Neutrophil (primary cell): ENCODE data around the gene TP53I3.

ENCODE experiments used
- H3K27ac ChIP-seq: fragments of 200-600 bp; sonication (generic); 2 replicates; pipeline ENCODE4 v1.5.1; 2016; ENCODE audit warnings: mild to moderate bottlenecking, moderate library complexity
- H3K27me3 ChIP-seq: fragments of 200-600 bp; sonication (generic); 2 replicates; pipeline ENCODE4 v1.6.0; 2016; ENCODE audit warnings: mild to moderate bottlenecking
- H3K36me3 ChIP-seq: fragments of 200-600 bp; sonication (generic); 2 replicates; pipeline ENCODE4 v1.5.1; 2017
- H3K4me1 ChIP-seq, 2 experiments: fragments of 200-600 bp in 1 of 2; sonication (generic) in 1 of 2; 1 replicate in 1 of 2; 2 replicates in 1 of 2; pipeline versions ENCODE4 v1.5.1 to v1.6.1; 2013 to 2016; ENCODE audit warnings: low read depth in 1 of 2, low read length in 1 of 2, mild to moderate bottlenecking in 1 of 2, moderate library complexity in 1 of 2; ENCODE audit not compliant: control insufficient read depth in 1 of 2, insufficient read depth in 1 of 2
- H3K4me3 ChIP-seq, 2 experiments: fragments of 200-600 bp in 1 of 2; sonication (generic) in 1 of 2; 1 replicate in 1 of 2; 2 replicates in 1 of 2; pipeline ENCODE4 v1.5.1; 2013 to 2016; ENCODE audit warnings: low read depth in 1 of 2, low read length in 1 of 2, mild to moderate bottlenecking in 1 of 2, moderate library complexity in 1 of 2
- H3K9me3 ChIP-seq: fragments of 200-600 bp; sonication (generic); 2 replicates; pipeline ENCODE4 v1.5.1; 2016
- TF ChIP-seq, protein P1 (sequence below): fragments of 200-600 bp; sonication (generic); IDR thresholded peaks from 2 replicates; pipeline ENCODE4 v1.5.1; 2016; ENCODE audit warnings: antibody characterized with exemption

The TP53I3 gene

DNA sequence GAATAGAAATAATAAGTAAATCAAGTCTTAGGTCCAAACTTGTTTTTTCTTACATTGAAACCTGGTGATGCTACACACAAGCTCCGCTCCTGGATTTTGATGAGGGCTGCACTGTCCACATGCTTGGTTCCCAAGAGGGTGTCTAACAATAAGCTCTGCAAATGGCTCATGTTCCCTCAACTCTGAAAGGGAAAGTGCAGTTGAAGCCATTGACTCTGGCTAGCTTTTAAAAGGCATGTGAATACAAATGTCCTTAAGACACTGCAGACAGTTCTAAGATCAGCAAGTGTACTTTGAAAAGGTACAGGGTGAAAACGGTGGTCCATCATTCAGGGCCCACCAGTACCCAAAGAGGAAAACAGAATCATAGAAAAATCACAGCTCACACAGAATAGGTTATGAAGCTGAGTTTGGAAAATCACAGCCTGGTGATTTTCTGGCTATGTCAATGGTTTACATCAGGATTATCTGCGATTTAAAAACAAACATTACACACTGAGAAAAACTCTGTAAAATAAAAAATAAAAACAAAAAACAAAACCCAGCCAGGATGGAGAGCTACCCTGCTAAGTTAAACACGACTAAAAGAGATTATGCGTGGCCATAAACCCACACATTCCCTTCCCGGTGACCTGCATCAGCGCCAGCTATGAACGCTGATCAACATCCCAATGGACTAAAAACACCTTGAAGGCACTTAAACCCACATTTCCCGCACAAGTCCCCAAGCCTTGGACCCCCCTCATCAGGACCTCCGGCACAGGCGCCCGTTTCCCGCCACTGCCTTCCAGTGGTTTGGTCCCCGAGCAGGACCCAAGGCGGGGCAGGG lies 37.9 kb upstream of the TP53I3 start:
- Histone ChIP-seq H3K9me3 (no peaks in the 10 kb centered on the region), H3K27ac (no peak overlapping the region), H3K36me3 (no peaks in the 10 kb centered on the region), H3K4me3 (peak overlapping the region; percentile 62 to 67), H3K27me3 (peaks cover 4% of the 10 kb centered on the region), H3K4me1 (peaks cover 12 to 13% of the 10 kb centered on the region in 2 experiments)
- TF ChIP-seq, protein P1, sequence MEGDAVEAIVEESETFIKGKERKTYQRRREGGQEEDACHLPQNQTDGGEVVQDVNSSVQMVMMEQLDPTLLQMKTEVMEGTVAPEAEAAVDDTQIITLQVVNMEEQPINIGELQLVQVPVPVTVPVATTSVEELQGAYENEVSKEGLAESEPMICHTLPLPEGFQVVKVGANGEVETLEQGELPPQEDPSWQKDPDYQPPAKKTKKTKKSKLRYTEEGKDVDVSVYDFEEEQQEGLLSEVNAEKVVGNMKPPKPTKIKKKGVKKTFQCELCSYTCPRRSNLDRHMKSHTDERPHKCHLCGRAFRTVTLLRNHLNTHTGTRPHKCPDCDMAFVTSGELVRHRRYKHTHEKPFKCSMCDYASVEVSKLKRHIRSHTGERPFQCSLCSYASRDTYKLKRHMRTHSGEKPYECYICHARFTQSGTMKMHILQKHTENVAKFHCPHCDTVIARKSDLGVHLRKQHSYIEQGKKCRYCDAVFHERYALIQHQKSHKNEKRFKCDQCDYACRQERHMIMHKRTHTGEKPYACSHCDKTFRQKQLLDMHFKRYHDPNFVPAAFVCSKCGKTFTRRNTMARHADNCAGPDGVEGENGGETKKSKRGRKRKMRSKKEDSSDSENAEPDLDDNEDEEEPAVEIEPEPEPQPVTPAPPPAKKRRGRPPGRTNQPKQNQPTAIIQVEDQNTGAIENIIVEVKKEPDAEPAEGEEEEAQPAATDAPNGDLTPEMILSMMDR, result no peak

DNA sequence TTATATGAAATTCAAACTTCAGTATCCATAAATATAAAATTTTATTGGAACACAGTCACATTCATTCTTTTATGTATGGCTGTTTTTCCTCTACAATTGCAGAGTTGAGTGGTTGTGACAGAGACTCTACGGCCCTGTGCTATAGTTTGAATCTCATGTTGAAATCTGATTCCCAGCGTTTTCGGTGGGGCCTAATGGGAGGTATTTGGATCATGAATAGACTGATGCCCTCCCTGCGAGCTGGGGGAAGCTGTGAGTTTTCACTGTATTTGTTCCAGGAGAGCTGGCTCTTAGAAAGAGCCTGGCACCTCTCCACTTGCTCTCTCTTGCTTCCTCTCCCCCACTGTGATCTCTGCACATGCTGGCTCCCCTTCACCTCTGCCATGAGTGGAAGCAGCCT lies 36.8 kb upstream of the TP53I3 start:
- no peak overlapping the region for H3K27ac ChIP-seq
- TF ChIP-seq, protein P1, result no peak
- no peaks in the 10 kb centered on the region for H3K9me3 ChIP-seq
- no peak overlapping the region for H3K4me3 ChIP-seq
- peaks cover 4% of the 10 kb centered on the region for H3K27me3 ChIP-seq
- no peaks in the 10 kb centered on the region for H3K36me3 ChIP-seq
- peaks cover 12 to 13% of the 10 kb centered on the region in 2 experiments for H3K4me1 ChIP-seq

- TF ChIP-seq, protein P1, result no peak
- H3K4me1 ChIP-seq, result peaks cover 12 to 13% of the 10 kb centered on the region in 2 experiments
- no peak overlapping the region for H3K27ac ChIP-seq
- H3K36me3 ChIP-seq, result no peaks in the 10 kb centered on the region
- peaks cover 4% of the 10 kb centered on the region for H3K27me3 ChIP-seq
- H3K4me3 ChIP-seq, result no peak overlapping the region
- H3K9me3 ChIP-seq, result no peaks in the 10 kb centered on the region
Observed at GRCh38 chr2:24121066-24121465, 36.4 kb upstream of the TP53I3 start.

DNA sequence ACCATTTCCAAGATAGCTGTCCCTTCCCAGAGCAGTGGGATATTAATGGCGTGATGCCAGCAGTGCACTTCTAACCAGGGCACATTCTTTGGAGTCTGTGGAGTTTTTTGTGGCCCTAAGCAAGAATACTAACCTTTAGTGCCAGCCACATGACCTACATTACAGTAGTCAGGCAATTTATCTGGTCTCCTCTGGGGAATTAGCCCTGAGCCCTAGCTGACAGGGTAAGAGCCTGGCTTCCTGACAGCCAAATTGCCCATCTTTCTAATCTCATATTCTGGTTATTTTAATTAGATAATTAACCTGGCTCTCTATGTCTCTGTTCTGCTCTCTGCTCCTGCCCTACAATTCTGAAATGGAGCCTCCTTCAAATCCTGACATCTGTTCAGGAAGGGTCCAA lies 33.3 kb upstream of the TP53I3 start:
- TF ChIP-seq, protein P1, result no peak
- H3K36me3 ChIP-seq, result no peaks in the 10 kb centered on the region
- no peak overlapping the region for H3K4me3 ChIP-seq

GRCh38 chr2:24115057-24115456 lies 30.4 kb upstream of the TP53I3 start:
- H3K27me3 ChIP-seq, result no peaks in the 10 kb centered on the region
- no peaks in the 10 kb centered on the region for H3K36me3 ChIP-seq
- no peak overlapping the region for H3K27ac ChIP-seq
- no peak overlapping the region for H3K4me3 ChIP-seq
- no peaks in the 10 kb centered on the region for H3K9me3 ChIP-seq
- H3K4me1 ChIP-seq, result no peaks in the 10 kb centered on the region
- TF ChIP-seq, protein P1, result no peak

More for the DNA sequence above, 33.3 kb upstream of the TP53I3 start:
- Histone ChIP-seq H3K9me3 (no peaks in the 10 kb centered on the region), H3K27ac (no peak overlapping the region), H3K27me3 (no peaks in the 10 kb centered on the region), H3K4me1 (peaks cover 4% of the 10 kb centered on the region in 2 experiments)
